HEK293T (cell line): ENCODE data around the gene CDC25C.

Experiments
- CTCF ChIA-PET: fragments of 350-600 bp; formaldehyde crosslinking; extraction: SDS; loops from one replicate; lab custom pipeline; 2021; ENCODE audit warnings: antibody characterized with exemption, inconsistent platforms; lab: Yijun Ruan, JAX
- POLR2A ChIA-PET: fragments of 350-600 bp; formaldehyde crosslinking; extraction: SDS; loops from one replicate; lab custom pipeline; 2020; ENCODE audit warnings: antibody characterized with exemption, inconsistent platforms; lab: Yijun Ruan, JAX
- DNase-seq: peaks from one replicate; pipeline ENCODE4 v3.0.0; 2012; ENCODE audit warnings: mixed read lengths; ENCODE audit errors: extremely low spot score
- ARNT ChIP-seq: fragments of 450-650 bp; IDR thresholded peaks from 2 replicates; pipeline ENCODE4 v1.6.1; 2017; ENCODE audit warnings: mild to moderate bottlenecking
- BHLHE40 ChIP-seq: fragments of 450-650 bp; IDR thresholded peaks from 2 replicates; pipeline ENCODE4 v1.6.1; 2016; ENCODE audit warnings: mild to moderate bottlenecking, moderate library complexity, borderline replicate concordance
- CTBP1 ChIP-seq: fragments of 450-650 bp; IDR thresholded peaks from 2 replicates; pipeline ENCODE4 v1.6.1; 2016; ENCODE audit warnings: borderline replicate concordance
- ELF4 ChIP-seq: fragments of 450-650 bp; IDR thresholded peaks from 2 replicates; pipeline ENCODE4 v1.6.1; 2017; ENCODE audit warnings: antibody characterized with exemption
- FOXA1 ChIP-seq: fragments of 450-650 bp; IDR thresholded peaks from 2 replicates; pipeline ENCODE4 v1.6.1; 2016; ENCODE audit warnings: mild to moderate bottlenecking
- FOXK2 ChIP-seq: fragments of 450-650 bp; IDR thresholded peaks from 2 replicates; pipeline ENCODE4 v1.6.1; 2016; ENCODE audit warnings: mild to moderate bottlenecking
- FOXM1 ChIP-seq: fragments of 450-650 bp; IDR thresholded peaks from 2 replicates; pipeline ENCODE4 v1.6.1; 2017; ENCODE audit warnings: mild to moderate bottlenecking, borderline replicate concordance
- HDGF ChIP-seq: fragments of 450-650 bp; IDR thresholded peaks from 2 replicates; pipeline ENCODE4 v1.6.1; 2017; ENCODE audit warnings: antibody characterized with exemption, borderline replicate concordance
- L3MBTL2 ChIP-seq: fragments of 450-650 bp; conservative IDR thresholded peaks from 2 replicates; pipeline ENCODE4 v1.6.1; 2016; ENCODE audit warnings: mild to moderate bottlenecking
- LEF1 ChIP-seq: fragments of 450-650 bp; IDR thresholded peaks from 2 replicates; pipeline ENCODE4 v1.6.1; 2017; ENCODE audit warnings: mild to moderate bottlenecking, borderline replicate concordance
- NFRKB ChIP-seq: fragments of 450-650 bp; IDR thresholded peaks from 2 replicates; pipeline ENCODE4 v1.6.1; 2016; ENCODE audit warnings: mild to moderate bottlenecking, moderate library complexity
- PKNOX1 ChIP-seq: fragments of 450-650 bp; IDR thresholded peaks from 2 replicates; pipeline ENCODE4 v1.6.1; 2016
- SP1 ChIP-seq: fragments of 450-650 bp; IDR thresholded peaks from 2 replicates; pipeline ENCODE4 v1.6.1; 2017
- SUZ12 ChIP-seq: fragments of 450-650 bp; IDR thresholded peaks from 2 replicates; pipeline ENCODE4 v1.6.1; 2016; ENCODE audit warnings: mild to moderate bottlenecking
- TARDBP ChIP-seq: fragments of 450-650 bp; IDR thresholded peaks from 2 replicates; pipeline ENCODE4 v1.6.1; 2016
- ZNF384 ChIP-seq: fragments of 450-650 bp; IDR thresholded peaks from 2 replicates; pipeline ENCODE4 v1.6.1; 2016

Gene CDC25C

DNA sequence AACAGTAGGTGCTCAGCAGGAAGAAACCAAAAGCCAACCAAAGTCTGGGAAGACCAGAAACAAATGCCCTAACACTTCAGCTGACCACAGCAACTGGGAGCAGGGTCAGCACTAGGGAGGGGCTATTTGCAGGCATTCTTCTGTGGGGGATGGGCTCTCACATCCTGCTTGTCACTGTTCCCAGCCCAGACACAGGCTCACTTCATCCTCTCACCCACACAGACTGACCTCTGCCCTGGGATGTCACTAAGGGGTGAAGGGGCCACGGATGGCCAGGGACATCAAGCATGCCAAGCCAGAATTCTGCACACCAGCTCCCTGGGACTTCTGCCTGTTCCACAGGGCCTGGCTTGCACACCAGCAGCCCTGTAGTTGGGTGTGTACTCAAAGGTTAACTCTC, 85.9 kb downstream of the CDC25C start:
- DNase-seq: no peak
- CTCF ChIA-PET: no interaction called here
- no peak for TF ChIP-seq PKNOX1
- no peak for TF ChIP-seq LEF1
- no peak for TF ChIP-seq SP1
- no peak for TF ChIP-seq SUZ12
- TF ChIP-seq TARDBP: no peak
- TF ChIP-seq BHLHE40: no peak
- no peak for TF ChIP-seq FOXM1
- TF ChIP-seq HDGF: no peak
- TF ChIP-seq CTBP1: no peak
- TF ChIP-seq ARNT: no peak
- TF ChIP-seq NFRKB: no peak
- POLR2A ChIA-PET: interaction anchor here (1.2 kb wide), 1 partner anchor 92 kb away, joined by 4 read pairs; the partner anchor contains the start of gene FAM53C

GRCh38 chr5:138243794-138244193, 87.8 kb downstream of the CDC25C start:
- ChIA-PET CTCF (interaction anchor here (0.7 to 1.8 kb wide), 3 partner anchors 13 to 108 kb away, joined by 3 to 5 read pairs (median 4); partner anchors contain the start of gene KDM3B), POLR2A (interaction anchor here (0.7 to 1.3 kb wide), 3 partner anchors 10 to 88 kb away, joined by 3 to 4 read pairs (median 4); partner anchors contain the start of genes CDC25C and KIF20A)
- TF ChIP-seq TARDBP: no peak
- no peak for TF ChIP-seq ARNT
- no peak for TF ChIP-seq SUZ12
- TF ChIP-seq BHLHE40: no peak
- DNase-seq: no peak

DNA sequence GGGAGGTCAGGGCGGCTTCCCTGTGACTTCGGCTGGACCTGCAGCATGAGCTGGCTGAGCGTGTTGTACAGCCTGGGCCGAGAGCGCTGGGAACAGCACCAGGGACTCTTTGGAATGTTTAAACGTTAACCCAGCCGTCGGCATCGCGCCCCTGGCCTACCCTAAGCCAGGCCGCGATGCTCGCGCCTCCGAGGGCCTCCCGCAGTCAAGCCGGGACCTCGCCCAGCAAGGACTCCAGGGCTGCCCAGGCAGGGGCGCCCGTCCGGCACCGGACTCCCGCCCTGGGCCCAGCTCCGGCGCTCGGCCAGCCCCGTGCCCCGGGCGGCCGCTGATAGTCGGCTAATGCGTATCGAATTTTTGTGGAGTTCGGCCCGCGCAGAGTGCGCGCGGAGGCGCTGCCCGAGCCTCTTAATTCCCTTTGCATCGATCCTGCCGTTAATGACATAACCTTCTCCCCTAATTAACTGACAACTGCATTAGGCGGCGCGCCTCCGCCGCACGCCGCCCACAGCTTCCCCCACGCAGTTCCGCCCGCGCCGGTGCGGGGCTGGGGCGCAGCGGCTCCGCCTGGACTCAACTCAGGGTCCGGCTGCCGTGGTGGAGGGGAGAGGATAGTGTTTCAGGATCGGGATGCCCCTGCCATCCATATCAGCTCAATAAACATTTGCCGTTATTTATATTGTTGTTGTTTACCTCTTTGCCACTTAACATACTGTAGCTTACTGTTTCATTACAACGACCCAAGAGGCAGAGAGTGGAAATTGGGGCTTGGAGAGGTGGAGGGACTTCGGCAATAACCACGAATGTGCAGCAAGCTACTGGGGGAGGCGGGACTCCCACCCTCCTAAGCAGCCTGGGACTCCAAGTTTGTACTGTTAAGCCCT, 89.7 kb downstream of the CDC25C start:
- ChIA-PET POLR2A (interaction anchor here (0.5 to 0.7 kb wide), 2 partner anchors 29 kb away, joined by 3 read pairs; partner anchors contain the start of gene CDC23), CTCF (interaction anchor here (0.8 kb wide), 1 partner anchor 110 kb away, joined by 3 read pairs; the partner anchor contains the start of gene KDM3B)
- TF ChIP-seq FOXA1 (no peak), CTBP1 (no peak), NFRKB (no peak), TARDBP (no peak), FOXM1 (no peak), HDGF (no peak), BHLHE40 (no peak), SUZ12 (no peak), SP1 (no peak), LEF1 (no peak), L3MBTL2 (no peak), ZNF384 (no peak), FOXK2 (no peak), ARNT (no peak), ELF4 (no peak), PKNOX1 (no peak)
- DNase-seq: no peak

DNA sequence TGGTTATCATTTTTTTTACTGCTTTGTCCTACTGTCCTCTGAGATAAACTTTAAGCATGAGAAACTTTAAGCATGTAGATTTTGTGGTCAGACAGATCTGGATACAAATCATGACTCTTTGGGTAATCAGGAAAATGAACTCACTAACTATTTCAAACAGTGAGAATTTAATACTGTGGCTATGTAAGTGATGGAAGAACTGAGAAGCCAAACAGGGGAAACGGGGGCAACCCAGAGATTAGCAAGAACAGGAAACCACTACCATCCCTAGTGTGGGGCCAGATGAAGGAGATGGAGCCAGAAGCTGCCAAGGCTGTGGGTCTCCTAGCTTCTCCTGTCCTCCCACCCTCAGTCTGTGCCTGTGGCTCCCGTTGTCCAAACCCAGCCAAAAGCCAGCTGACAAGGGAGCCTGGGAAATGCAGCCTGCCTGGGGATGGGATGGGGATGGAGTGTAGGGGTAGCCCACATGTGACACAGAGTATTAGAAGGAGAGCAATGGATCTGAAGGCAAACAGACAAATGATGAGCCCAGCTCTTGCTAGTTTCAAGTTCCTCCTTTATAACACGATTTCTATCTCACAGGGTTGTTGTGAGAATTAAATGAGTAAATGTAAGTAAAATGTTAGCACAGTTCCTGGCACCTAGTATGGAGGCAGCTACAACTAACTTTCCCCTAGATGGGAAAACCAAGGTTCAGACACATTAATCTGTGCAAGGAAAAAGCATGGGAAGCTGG, 90.8 kb downstream of the CDC25C start:
- TF ChIP-seq L3MBTL2: no peak
- no peak for TF ChIP-seq FOXK2
- no peak for TF ChIP-seq SP1
- TF ChIP-seq HDGF: no peak
- no peak for TF ChIP-seq PKNOX1
- no peak for TF ChIP-seq NFRKB
- no peak for TF ChIP-seq FOXA1
- no peak for TF ChIP-seq CTBP1
- CTCF ChIA-PET: interaction anchor here (0.6 to 0.8 kb wide), 2 partner anchors 15 to 1127 kb away, joined by 3 to 4 read pairs; no protein-coding TSS in a partner anchor
- DNase-seq: no peak
- POLR2A ChIA-PET: interaction anchor here (1.8 kb wide), 1 partner anchor 27 kb away, joined by 6 read pairs; the partner anchor contains the start of gene CDC23

DNA sequence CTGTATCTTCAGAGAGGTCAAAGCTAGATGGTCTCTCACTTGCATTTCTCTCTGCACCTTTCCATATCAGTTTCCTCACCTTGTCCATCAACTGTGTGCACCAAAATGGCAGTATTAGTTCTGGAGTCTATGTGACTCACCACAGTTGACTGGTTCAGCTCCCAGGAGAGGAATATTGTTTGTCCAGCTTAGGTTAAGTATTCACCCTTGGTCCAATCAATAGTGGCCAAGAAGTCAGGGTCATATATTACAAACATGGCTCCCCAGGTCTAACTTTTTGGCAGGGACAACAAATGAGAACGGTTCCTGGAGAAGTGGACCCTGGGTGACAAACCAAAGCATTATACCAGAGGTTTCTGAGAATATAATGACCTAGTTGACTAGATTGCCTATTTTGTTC, 93.6 kb downstream of the CDC25C start:
- CTCF ChIA-PET: no interaction called here
- no peak for TF ChIP-seq ZNF384
- DNase-seq: no peak
- POLR2A ChIA-PET: interaction anchor here (1.5 kb wide), 1 partner anchor 25 kb away, joined by 5 read pairs; the partner anchor contains the start of gene CDC23
